ENCODE results near the gene POLD1. TPM values are rescaled to one million over a fixed set of nuclear protein-coding genes. Genes with fewer than 3 reads are reported as not detected.
"Not testable (repeated sequence)": the region's sequence is repeated elsewhere in the genome, so short reads cannot be mapped to it uniquely, and the experiment has no call there.

Gene POLD1
- total and polyA plus RNA-seq, 2 donors (not counting 3 experiments of a cell fraction or from before 2014, with no cell fraction given): 40.9 to 63.9 TPM

GRCh38 chr19:50352242-50352641 is 31.9 kb upstream of the POLD1 start:
- dilution Hi-C loops (cut with MboI; ENCODE audit: extremely low pct_ligation_motif_present, low sequenced_read_pairs): no loop called here
- H3K9me3 ChIP-seq (replicated peaks; ENCODE audit: control insufficient read depth, insufficient read depth, low read length): no peaks in the 10 kb centered on the region
- H2AFZ ChIP-seq (ENCODE audit: low read depth, low read length): no peak overlapping the region
- H3K9me1 ChIP-seq (replicated peaks; ENCODE audit: control insufficient read depth, extremely low read depth, insufficient read depth, low read length): no peaks in the 10 kb centered on the region
- POLR2A ChIA-PET: no interaction called here
- no TSS peak for BruUV-seq (replicated peaks)
- intact Hi-C loops (cut with micrococcal nuclease): no loop called here
- DNase-seq (ENCODE audit: low read depth, low spot score) (no peak), FAIRE-seq (no peak)
- no peak overlapping the region for H3K27ac ChIP-seq (ENCODE audit: insufficient read depth, low read depth, low read length)
- H3K79me2 ChIP-seq (ENCODE audit: control insufficient read depth, insufficient read depth, low read length): no peaks in the 10 kb centered on the region
- no peak for TF ChIP-seq MYC (IDR thresholded peaks at IDR 0.05; ENCODE audit: low read depth, low read length)
- TF ChIP-seq FOS (IDR thresholded peaks at IDR 0.05; ENCODE audit: borderline replicate concordance, insufficient read depth, low read length): no peak
- TF ChIP-seq JUN (IDR thresholded peaks at IDR 0.05; ENCODE audit: borderline replicate concordance, insufficient read depth, insufficient read length, low read depth): no peak
- no peak for TF ChIP-seq MAX (IDR thresholded peaks at IDR 0.05; ENCODE audit: insufficient read depth, insufficient read length)
- TF ChIP-seq POLR2A (IDR thresholded peaks at IDR 0.05; ENCODE audit: low read depth, low read length): no peak
- no peak for TF ChIP-seq EZH2 (IDR thresholded peaks at IDR 0.05; ENCODE audit: borderline replicate concordance, low read depth, low read length, severe bottlenecking)
- no peak for TF ChIP-seq POLR2AphosphoS5 (IDR thresholded peaks at IDR 0.05; ENCODE audit: insufficient read depth, low read depth, low read length)
- no peak for TF ChIP-seq CTCF (IDR thresholded peaks at IDR 0.05; ENCODE audit: extremely low read depth in 1 of 2, insufficient read depth in 1 of 2, low read depth in 1 of 2, low read length in 2 of 2)
- no peak for TF ChIP-seq GATA2 (IDR thresholded peaks at IDR 0.05; ENCODE audit: insufficient read depth, insufficient read length, low read depth, low read length)
- no peak overlapping the region for H3K9ac ChIP-seq (replicated peaks; ENCODE audit: extremely low read depth, insufficient read depth, low read length)
- no peak overlapping the region for H3K4me2 ChIP-seq (ENCODE audit: insufficient read depth, low read length)
- CTCF ChIA-PET: interaction anchor here (1.0 to 1.4 kb wide), 5 partner anchors 17 to 111 kb away, joined by 3 to 7 read pairs (median 3); partner anchors contain the start of gene POLD1
- H3K4me1 ChIP-seq (ENCODE audit: control insufficient read depth, extremely low read depth, insufficient read depth, low read length): peaks cover 10% of the 10 kb centered on the region
- no peak overlapping the region for H3K4me3 ChIP-seq (replicated peaks in 1 of 3; ENCODE audit: insufficient read depth in 1 of 3, low read depth in 1 of 3, low read length in 3 of 3)
- H3K36me3 ChIP-seq (ENCODE audit: control insufficient read depth in 2 of 2, extremely low read depth in 1 of 2, insufficient read depth in 2 of 2, low read length in 2 of 2): no peaks in the 10 kb centered on the region
- no peaks in the 10 kb centered on the region for H4K20me1 ChIP-seq (replicated peaks; ENCODE audit: control insufficient read depth, extremely low read depth, insufficient read depth, low read length)
- peaks cover 0 to 2% of the 10 kb centered on the region in 2 experiments for H3K27me3 ChIP-seq (ENCODE audit: control insufficient read depth in 2 of 2, insufficient read depth in 2 of 2, low read length in 2 of 2)

GRCh38 chr19:50353487-50353880 is 30.7 kb upstream of the POLD1 start:
- H3K4me3 ChIP-seq (replicated peaks in 1 of 3; ENCODE audit: insufficient read depth in 1 of 3, low read depth in 1 of 3, low read length in 3 of 3); H3K9me3 ChIP-seq (replicated peaks; ENCODE audit: control insufficient read depth, insufficient read depth, low read length); POLR2A ChIA-PET; H3K36me3 ChIP-seq (ENCODE audit: control insufficient read depth in 2 of 2, extremely low read depth in 1 of 2, insufficient read depth in 2 of 2, low read length in 2 of 2); FAIRE-seq; dilution Hi-C loops (cut with MboI; ENCODE audit: extremely low pct_ligation_motif_present, low sequenced_read_pairs); H3K4me2 ChIP-seq (ENCODE audit: insufficient read depth, low read length); H2AFZ ChIP-seq (ENCODE audit: low read depth, low read length); H3K79me2 ChIP-seq (ENCODE audit: control insufficient read depth, insufficient read depth, low read length); H3K27me3 ChIP-seq (ENCODE audit: control insufficient read depth in 2 of 2, insufficient read depth in 2 of 2, low read length in 2 of 2); DNase-seq (ENCODE audit: low read depth, low spot score); H3K9ac ChIP-seq (replicated peaks; ENCODE audit: extremely low read depth, insufficient read depth, low read length); H3K9me1 ChIP-seq (replicated peaks; ENCODE audit: control insufficient read depth, extremely low read depth, insufficient read depth, low read length); H3K27ac ChIP-seq (ENCODE audit: insufficient read depth, low read depth, low read length); H4K20me1 ChIP-seq (replicated peaks; ENCODE audit: control insufficient read depth, extremely low read depth, insufficient read depth, low read length); BruUV-seq (replicated peaks); intact Hi-C loops (cut with micrococcal nuclease): not testable (repeated sequence)
- H3K4me1 ChIP-seq (ENCODE audit: control insufficient read depth, extremely low read depth, insufficient read depth, low read length): peaks cover 16% of the 10 kb centered on the region
- CTCF ChIA-PET: interaction anchor here (0.7 to 1.2 kb wide), 3 partner anchors 21 to 109 kb away, joined by 3 read pairs; partner anchors contain the start of gene KCNC3
